ENCODE results near the gene NOL4.

GRCh38 chr18:34203866-34204265 lies 20.8 kb downstream of the NOL4 start:
- TF ChIP-seq POLR2AphosphoS5 (IDR thresholded peaks at IDR 0.05; ENCODE audit: low read depth, low read length) (no peak), SRF (IDR thresholded peaks at IDR 0.05; ENCODE audit: low read depth) (no peak), CEBPB (IDR thresholded peaks at IDR 0.05; ENCODE audit: low read depth) (no peak), POLR2A (IDR thresholded peaks at IDR 0.05; ENCODE audit: borderline replicate concordance, extremely low read depth, insufficient read depth, insufficient read length) (no peak), SP1 (IDR thresholded peaks at IDR 0.05; ENCODE audit: low read depth) (no peak), REST (IDR thresholded peaks at IDR 0.05; ENCODE audit: low read depth) (no peak)
- TF ChIP-seq, protein P1, sequence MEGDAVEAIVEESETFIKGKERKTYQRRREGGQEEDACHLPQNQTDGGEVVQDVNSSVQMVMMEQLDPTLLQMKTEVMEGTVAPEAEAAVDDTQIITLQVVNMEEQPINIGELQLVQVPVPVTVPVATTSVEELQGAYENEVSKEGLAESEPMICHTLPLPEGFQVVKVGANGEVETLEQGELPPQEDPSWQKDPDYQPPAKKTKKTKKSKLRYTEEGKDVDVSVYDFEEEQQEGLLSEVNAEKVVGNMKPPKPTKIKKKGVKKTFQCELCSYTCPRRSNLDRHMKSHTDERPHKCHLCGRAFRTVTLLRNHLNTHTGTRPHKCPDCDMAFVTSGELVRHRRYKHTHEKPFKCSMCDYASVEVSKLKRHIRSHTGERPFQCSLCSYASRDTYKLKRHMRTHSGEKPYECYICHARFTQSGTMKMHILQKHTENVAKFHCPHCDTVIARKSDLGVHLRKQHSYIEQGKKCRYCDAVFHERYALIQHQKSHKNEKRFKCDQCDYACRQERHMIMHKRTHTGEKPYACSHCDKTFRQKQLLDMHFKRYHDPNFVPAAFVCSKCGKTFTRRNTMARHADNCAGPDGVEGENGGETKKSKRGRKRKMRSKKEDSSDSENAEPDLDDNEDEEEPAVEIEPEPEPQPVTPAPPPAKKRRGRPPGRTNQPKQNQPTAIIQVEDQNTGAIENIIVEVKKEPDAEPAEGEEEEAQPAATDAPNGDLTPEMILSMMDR (IDR thresholded peaks at IDR 0.05 in 2 of 3, conservative IDR thresholded peaks at IDR 0.05 in 1 of 3; ENCODE audit: borderline replicate concordance in 1 of 3, insufficient read depth in 1 of 3, low read depth in 2 of 3, low read length in 2 of 3) = no peak
- TF ChIP-seq, protein P2, sequence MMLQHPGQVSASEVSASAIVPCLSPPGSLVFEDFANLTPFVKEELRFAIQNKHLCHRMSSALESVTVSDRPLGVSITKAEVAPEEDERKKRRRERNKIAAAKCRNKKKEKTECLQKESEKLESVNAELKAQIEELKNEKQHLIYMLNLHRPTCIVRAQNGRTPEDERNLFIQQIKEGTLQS (IDR thresholded peaks at IDR 0.05) = no peak
